HG03060 (cell line): Measurements from ENCODE around the gene CREG1.
A peak's percentile ranks its signal among the peaks of the same experiment; 100 is the strongest.
"Not testable (repeated sequence)": the region's sequence is repeated elsewhere in the genome, so short reads cannot be mapped to it uniquely, and the experiment has no call there.

Source experiments
- ATAC-seq: cut with Tn5 transposase; IDR thresholded peaks from one replicate; pipeline ENCODE4 v1.9.1; 2021; ENCODE audit warnings: low read depth, moderate number of reproducible peaks; ENCODE audit not compliant: unreplicated experiment

CREG1 gene

GRCh38 chr1:167553136-167554027 lies at the start of gene CREG1:
Gene CREG1, minus strand, starts transcription at chr1:167553762.
- peak; percentile 74 for ATAC-seq

- ATAC-seq, result no peak
Measured at GRCh38 chr1:167602840-167603239, 49.3 kb upstream of the CREG1 start.

GRCh38 chr1:167601442-167602383 lies 48.2 kb upstream of the CREG1 start:
- no peak for ATAC-seq

GRCh38 chr1:167599957-167600581 lies 46.5 kb upstream of the CREG1 start:
- no peak for ATAC-seq

GRCh38 chr1:167594822-167595221 lies 41.3 kb upstream of the CREG1 start:
- ATAC-seq, result no peak

- ATAC-seq, result no peak
Measured at GRCh38 chr1:167593860-167594259, 40.3 kb upstream of the CREG1 start.

- ATAC-seq, result no peak
Measured at GRCh38 chr1:167592475-167592874, 38.9 kb upstream of the CREG1 start.

- no peak for ATAC-seq
Measured at GRCh38 chr1:167588361-167588760, 34.8 kb upstream of the CREG1 start.

GRCh38 chr1:167587872-167588271 lies 34.3 kb upstream of the CREG1 start:
- ATAC-seq, result no peak

GRCh38 chr1:167587342-167587741 lies 33.8 kb upstream of the CREG1 start:
- ATAC-seq, result no peak

GRCh38 chr1:167584581-167584980 lies 31.0 kb upstream of the CREG1 start:
- no peak for ATAC-seq

- ATAC-seq, result no peak
Measured at GRCh38 chr1:167582722-167583121, 29.2 kb upstream of the CREG1 start.

GRCh38 chr1:167582064-167582463 lies 28.5 kb upstream of the CREG1 start:
- ATAC-seq, result no peak

- ATAC-seq, result no peak
Measured at GRCh38 chr1:167579986-167580385, 26.4 kb upstream of the CREG1 start.

- ATAC-seq, result no peak
Measured at GRCh38 chr1:167578939-167579521, 25.5 kb upstream of the CREG1 start.

GRCh38 chr1:167575649-167576048 lies 22.1 kb upstream of the CREG1 start:
- ATAC-seq, result no peak

GRCh38 chr1:167573035-167573434 lies 19.5 kb upstream of the CREG1 start:
- ATAC-seq, result no peak

- not testable (repeated sequence) for ATAC-seq
Measured at GRCh38 chr1:167570712-167571111, 17.1 kb upstream of the CREG1 start.

GRCh38 chr1:167567663-167568062 lies 14.1 kb upstream of the CREG1 start:
- ATAC-seq, result no peak

- ATAC-seq, result no peak
Measured at GRCh38 chr1:167566766-167567165, 13.2 kb upstream of the CREG1 start.
